ENCODE data around the gene PCDHB5. TPM values are rescaled to one million over a fixed set of nuclear protein-coding genes. Genes with fewer than 3 reads are reported as not detected.

PCDHB5 gene
- total RNA-seq, 4 donors from 2014 or later = 0.33 to 3.4 (median 1.6) TPM

DNA sequence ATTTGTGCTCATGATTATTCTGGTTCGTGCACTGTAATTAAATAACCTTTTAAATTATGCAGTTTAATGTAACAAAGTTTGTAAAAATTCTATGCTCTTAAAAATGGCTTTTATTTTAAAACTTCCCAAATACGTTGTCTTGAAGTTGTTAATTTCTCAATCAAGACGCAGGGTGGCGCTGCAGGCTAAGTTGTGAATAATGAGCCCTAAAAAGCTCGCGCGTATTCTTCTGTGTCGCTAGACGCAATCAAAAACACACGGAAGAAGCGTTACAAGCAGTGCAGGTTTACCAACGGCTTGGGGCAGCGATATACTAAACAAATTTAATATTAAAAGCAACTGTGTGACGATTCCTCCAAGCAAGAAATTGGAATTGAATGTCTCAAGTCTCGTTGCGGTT is 13.4 kb upstream of the PCDHB5 start, which contains the start of gene PCDHB4:
Gene PCDHB4, plus strand, starts transcription at position 256 of the 400 bp plus-strand sequence. CDS start 181 bp downstream, outside the sequence.
- no peak for TF ChIP-seq CTCF (IDR thresholded peaks at IDR 0.05; ENCODE audit: low read depth)

DNA sequence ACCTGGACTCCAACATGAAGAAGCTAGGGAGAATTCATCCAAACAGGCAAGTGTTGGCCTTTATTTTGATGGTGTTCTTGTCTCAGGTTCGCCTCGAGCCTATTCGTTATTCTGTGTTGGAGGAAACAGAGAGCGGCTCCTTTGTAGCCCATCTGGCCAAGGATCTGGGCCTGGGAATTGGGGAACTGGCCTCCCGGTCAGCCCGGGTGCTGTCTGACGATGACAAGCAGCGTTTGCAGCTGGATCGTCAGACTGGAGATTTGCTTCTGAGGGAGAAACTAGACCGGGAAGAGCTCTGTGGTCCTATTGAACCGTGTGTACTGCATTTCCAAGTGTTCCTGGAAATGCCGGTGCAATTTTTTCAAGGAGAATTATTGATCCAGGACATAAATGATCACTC is 13.0 kb upstream of the PCDHB5 start:
- no peak for TF ChIP-seq CTCF (IDR thresholded peaks at IDR 0.05; ENCODE audit: low read depth)

- TF ChIP-seq CTCF (IDR thresholded peaks at IDR 0.05; ENCODE audit: low read depth) = no peak
Measured at GRCh38 chr5:141127305-141127704, 7.7 kb upstream of the PCDHB5 start.

GRCh38 chr5:141135718-141136266 is 786 bp downstream of the PCDHB5 start:
- no peak for TF ChIP-seq CTCF (IDR thresholded peaks at IDR 0.05; ENCODE audit: low read depth)

- TF ChIP-seq CTCF (IDR thresholded peaks at IDR 0.05; ENCODE audit: low read depth) = no peak
Measured at GRCh38 chr5:141149812-141150211, 14.8 kb downstream of the PCDHB5 start, which contains the start of gene PCDHB6. Gene PCDHB6, plus strand, starts transcription at chr5:141150057. Its CDS starts 201 bp downstream, at chr5:141150258.

- no peak for TF ChIP-seq CTCF (IDR thresholded peaks at IDR 0.05; ENCODE audit: low read depth)
Measured at GRCh38 chr5:141150224-141150992, 15.4 kb downstream of the PCDHB5 start.

DNA sequence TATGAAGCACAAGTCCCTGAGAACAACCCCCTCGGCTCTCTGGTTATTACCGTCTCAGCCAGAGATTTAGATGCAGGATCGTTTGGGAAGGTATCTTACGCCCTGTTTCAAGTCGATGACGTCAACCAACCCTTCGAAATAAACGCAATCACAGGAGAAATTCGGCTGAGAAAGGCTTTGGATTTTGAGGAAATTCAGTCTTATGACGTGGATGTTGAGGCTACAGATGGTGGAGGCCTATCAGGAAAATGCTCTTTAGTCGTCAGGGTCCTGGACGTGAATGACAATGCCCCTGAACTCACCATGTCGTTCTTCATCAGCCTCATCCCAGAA is 16.0 kb downstream of the PCDHB5 start:
- no peak for TF ChIP-seq CTCF (IDR thresholded peaks at IDR 0.05; ENCODE audit: low read depth)
